H1 (cell line): ENCODE measurements around the gene CAMKMT.

ENCODE experiments used
- CBX5 ChIP-seq: fragments of 300-800, 300-1000 bp; sonication (generic); IDR thresholded peaks from 2 replicates; pipeline ENCODE4 v1.7.1; 2016; ENCODE audit warnings: antibody characterized with exemption, low read length, low read depth
- CTCF ChIP-seq, 3 experiments: IDR thresholded peaks; 1 replicate in 2 of 3; 2 replicates in 1 of 3; pipeline versions ENCODE4 v1.5.1 to v1.6.1; 2011; ENCODE audit warnings: low read length in 3 of 3, mild to moderate bottlenecking in 3 of 3, inconsistent platforms in 2 of 3, low read depth in 1 of 3, moderate library complexity in 1 of 3; ENCODE audit not compliant: insufficient read depth in 1 of 3; ENCODE audit errors: control extremely low read depth in 1 of 3
- FOSL1 ChIP-seq: IDR thresholded peaks from 2 replicates; pipeline ENCODE4 v1.6.1; 2011; ENCODE audit warnings: mild to moderate bottlenecking, low read depth, low read length, moderate library complexity; ENCODE audit not compliant: insufficient read depth
- POLR2AphosphoS5 ChIP-seq: IDR thresholded peaks from 2 replicates; pipeline ENCODE4 v1.6.1; 2011; ENCODE audit warnings: low read depth, low read length
- YY1 ChIP-seq: IDR thresholded peaks from 2 replicates; pipeline ENCODE4 v1.6.1; 2011; ENCODE audit warnings: low read depth, mild to moderate bottlenecking, low read length
- ZNF274 ChIP-seq: IDR thresholded peaks from 2 replicates; pipeline ENCODE4 v1.7.0; 2012; ENCODE audit warnings: low read length, borderline replicate concordance; ENCODE audit errors: extremely low read depth

- TF ChIP-seq CTCF (IDR thresholded peaks at IDR 0.05; ENCODE audit: control extremely low read depth in 1 of 3, insufficient read depth in 1 of 3, low read depth in 1 of 3, low read length in 3 of 3) (no peak), CBX5 (no peak), FOSL1 (no peak), ZNF274 (no peak), YY1 (no peak), POLR2AphosphoS5 (no peak)
Measured at GRCh38 chr2:44377486-44377885, 15.7 kb downstream of the CAMKMT start.
